ENCODE results near the gene NBAS.

- no peak for TF ChIP-seq PRPF4 (IDR thresholded peaks at IDR 0.05; ENCODE audit: low read depth, low read length, poor library complexity, severe bottlenecking)
- no peak for TF ChIP-seq IKZF1 (IDR thresholded peaks at IDR 0.05)
- TF ChIP-seq MIER3 (CRISPR knock-in tag; IDR thresholded peaks at IDR 0.05; ENCODE audit: borderline replicate concordance) = no peak
- no peak for TF ChIP-seq ZNF20 (CRISPR knock-in tag; IDR thresholded peaks at IDR 0.05)
- TF ChIP-seq POLR2A (IDR thresholded peaks at IDR 0.05; ENCODE audit: insufficient read depth in 1 of 2, low read depth in 2 of 2, low read length in 2 of 2) = no peak
- TF ChIP-seq MAX (IDR thresholded peaks at IDR 0.05) = no peak
- TF ChIP-seq NR2C2 (CRISPR knock-in tag; IDR thresholded peaks at IDR 0.05; ENCODE audit: borderline replicate concordance) = no peak
- TF ChIP-seq ARNT (IDR thresholded peaks at IDR 0.05) = no peak
- no peak for TF ChIP-seq ZNF414 (CRISPR knock-in tag; IDR thresholded peaks at IDR 0.05)
- TF ChIP-seq RORA (CRISPR knock-in tag; IDR thresholded peaks at IDR 0.05) = no peak
- TF ChIP-seq ZNF274 (CRISPR knock-in tag; IDR thresholded peaks at IDR 0.05) = no peak
- TF ChIP-seq ZNF260 (CRISPR knock-in tag; IDR thresholded peaks at IDR 0.05; ENCODE audit: borderline replicate concordance, low read depth) = no peak
- no peak for TF ChIP-seq SP5 (CRISPR knock-in tag; IDR thresholded peaks at IDR 0.05; ENCODE audit: borderline replicate concordance, low read depth)
- TF ChIP-seq HINFP (CRISPR knock-in tag; IDR thresholded peaks at IDR 0.05; ENCODE audit: low read depth) = no peak
Observed at GRCh38 chr2:15198051-15198450, 363.1 kb downstream of the NBAS start.

Data from HepG2 (cell line).